Tongue (tissue), 2 donors: Measurements from ENCODE around the gene ASB18. TPM values are rescaled to one million over a fixed set of nuclear protein-coding genes. Genes with fewer than 3 reads are reported as not detected.
"Not testable (repeated sequence)": the region's sequence is repeated elsewhere in the genome, so short reads cannot be mapped to it uniquely, and the experiment has no call there.

ENCODE experiments used
- DNase-seq: peaks from one replicate; pipeline ENCODE4 v3.0.0-alpha.2; 2015
- total RNA-seq: library from RNA; depleted of rRNA; stranded (reverse); fragments of >200 nt; gene quantifications from one replicate; pipeline ENCODE4 v1.2.3, GENCODE V29; 2014

The ASB18 gene
- total RNA-seq, 1 donor from 2014 or later: 3.5 TPM

DNA sequence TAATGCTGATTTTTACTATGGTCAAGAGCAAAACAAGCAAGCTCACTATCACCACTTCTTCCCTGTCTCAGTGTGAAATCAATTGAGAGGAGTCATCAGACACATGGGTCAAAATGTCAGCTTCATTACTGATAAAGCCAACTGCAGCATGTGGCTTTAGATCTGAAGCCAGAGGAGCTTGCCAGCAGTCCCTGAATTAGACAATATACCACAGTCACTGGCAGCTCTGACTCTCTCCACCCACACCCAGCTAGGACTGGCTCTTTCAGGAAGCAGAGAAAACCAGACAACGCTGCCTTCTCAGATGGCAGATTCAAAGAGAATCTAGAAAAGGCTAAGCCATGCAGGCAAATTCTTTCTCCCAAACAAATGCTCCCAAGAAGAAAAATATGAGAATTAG is 20.0 kb upstream of the ASB18 start:
- no peak for DNase-seq

DNA sequence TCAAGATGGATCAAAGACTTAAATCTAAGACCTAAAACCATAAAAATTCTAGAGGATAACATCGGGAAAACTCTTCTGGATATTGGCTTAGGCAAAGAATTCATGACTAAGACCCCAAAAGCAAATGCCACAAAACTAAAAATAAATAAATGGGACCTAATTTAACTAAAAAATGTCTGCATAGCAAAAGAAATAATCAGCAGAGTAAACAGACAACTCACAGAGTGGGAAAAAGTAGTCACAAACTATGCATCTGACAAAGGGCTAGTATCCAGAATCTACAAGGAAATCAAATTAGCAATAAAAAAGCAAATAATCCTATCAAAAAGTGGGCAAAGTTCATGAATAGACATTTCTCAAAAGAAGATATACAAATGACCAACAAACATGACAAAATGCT is 18.2 kb upstream of the ASB18 start:
- no peak for DNase-seq

DNA sequence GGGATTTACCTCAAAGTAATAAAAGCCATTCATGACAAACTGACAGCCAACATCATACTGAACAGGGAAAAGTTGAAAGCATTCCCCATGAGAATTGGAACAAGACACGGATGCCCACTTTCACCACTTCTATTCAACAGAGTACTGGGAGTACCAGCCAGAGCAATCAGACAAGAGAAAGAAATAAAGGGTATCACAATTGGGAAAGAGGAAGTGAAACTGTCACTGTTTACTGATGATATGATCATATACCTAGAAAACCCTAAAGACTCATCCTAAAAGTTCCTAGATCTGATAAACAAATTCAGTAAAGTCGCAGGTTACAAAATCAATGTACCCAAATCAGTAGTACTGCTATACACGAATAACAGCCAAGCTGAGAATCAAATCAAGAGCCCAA is 17.2 kb upstream of the ASB18 start:
- no peak for DNase-seq

DNA sequence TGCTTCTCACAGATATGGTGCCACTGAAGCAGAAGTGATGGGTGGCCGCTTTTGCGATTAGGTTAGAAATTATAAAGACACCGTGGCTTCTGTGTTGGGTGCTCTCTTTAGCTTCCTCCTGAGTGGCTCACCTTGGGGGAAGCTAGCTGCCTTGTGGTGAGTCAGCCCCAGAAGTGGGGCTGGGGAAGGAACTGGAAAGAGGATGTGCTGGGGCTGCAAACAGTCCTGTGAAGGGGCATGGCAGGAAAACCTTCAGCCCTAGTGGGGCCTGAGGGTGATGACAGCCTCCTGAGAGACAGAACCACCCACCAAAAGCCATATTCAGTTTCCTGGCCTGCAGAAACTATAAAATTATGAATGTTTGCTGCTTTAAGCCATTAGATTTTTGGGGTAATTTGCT is 8.9 kb upstream of the ASB18 start:
- no peak for DNase-seq

DNA sequence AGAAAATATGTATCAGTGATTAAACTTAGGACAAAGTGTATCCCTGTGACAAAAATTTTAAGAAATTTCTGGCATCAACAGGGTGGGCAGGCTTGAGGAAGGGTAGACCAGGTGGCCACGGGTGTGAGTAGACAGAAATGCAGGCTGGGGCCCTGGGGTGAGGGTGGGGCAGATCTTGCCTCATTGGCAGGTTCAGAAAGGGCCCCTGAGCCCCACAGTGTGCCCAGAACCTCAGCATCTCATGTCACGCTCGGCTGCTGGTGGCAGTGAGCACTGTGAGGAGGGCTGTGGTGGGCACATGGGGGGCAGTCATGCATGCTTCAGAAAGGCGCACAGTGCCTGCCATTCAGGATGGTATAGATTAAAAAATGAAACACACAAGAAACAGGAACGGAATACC is 7.6 kb upstream of the ASB18 start:
- DNase-seq: no peak

DNA sequence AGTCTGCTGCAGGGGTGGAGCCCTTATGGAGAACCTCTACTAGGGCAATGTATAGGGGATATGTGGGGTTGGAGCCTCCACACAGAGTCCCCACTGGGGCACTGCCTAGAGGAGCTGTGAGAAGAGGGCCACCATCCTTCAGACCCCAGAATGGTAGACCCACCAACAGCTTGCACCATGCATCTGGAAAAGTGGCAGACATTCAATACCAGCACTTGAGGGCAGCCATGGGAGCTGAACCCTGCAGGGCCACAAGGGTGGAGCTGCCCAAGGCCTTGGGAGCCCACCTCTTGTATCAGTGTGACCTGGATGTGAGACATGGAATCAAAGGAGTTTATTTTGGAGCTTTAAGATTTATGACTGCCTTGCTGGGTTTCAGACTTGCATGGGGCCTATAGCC is 5.7 kb upstream of the ASB18 start:
- not testable (repeated sequence) for DNase-seq

DNA sequence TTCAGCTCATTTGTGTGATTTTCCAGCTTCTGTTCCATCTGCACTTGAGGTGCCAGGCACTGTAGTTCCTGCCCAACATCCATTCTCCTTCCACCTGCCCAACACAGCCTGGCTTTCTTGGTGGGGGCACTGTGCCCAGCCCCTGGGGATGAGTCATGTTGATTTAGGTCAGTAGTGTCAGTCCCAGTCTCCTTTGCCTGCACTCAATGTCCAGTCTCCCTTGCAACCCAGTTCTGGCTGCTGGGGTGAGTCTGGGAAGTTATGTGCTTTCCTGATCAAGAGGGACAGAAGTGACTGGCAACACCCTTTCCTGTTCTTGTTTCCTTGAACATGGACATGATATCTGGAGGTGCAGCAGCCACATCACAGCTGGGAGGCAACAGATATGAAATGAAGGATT is 1.5 kb upstream of the ASB18 start:
- no peak for DNase-seq

DNA sequence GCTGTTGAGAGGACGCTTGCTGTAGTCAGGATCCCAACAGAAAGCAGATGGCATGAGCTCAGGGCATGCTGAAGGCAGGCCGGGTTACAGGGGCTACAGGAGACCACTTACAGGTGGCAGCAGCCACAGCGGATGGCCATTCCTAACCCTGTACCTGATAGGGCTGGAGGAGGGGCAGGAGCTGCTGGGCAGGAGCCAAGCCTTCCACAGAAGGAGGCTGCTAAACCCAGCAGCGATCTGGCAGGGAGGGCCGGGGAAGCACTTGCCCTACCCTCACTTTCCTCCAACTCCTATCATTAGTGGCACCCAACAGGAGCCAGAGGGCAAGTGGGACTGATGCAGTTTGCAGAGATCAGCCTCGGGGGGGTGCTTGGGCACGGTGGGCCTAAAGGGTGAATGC is 2.0 kb downstream of the ASB18 start:
- DNase-seq: no peak

DNA sequence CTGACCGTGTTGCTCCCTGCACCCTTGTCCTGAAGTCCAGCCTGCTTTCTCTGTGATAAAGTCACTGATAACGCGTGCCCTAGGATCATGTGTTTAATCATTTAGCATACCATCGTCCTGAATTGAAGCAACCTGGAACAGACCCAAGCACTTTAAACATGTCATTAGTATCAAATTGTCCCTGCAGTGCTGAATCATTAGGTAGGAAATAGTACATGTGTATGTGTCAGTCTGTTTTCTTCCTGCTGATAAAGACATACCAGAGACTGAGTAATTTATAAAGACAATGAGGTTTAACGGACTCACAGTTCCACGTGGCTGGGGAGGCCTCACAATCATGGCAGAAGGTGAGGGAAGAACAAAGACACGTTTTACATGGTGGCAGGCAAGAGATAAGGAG is 2.8 kb downstream of the ASB18 start:
- DNase-seq: no peak

DNA sequence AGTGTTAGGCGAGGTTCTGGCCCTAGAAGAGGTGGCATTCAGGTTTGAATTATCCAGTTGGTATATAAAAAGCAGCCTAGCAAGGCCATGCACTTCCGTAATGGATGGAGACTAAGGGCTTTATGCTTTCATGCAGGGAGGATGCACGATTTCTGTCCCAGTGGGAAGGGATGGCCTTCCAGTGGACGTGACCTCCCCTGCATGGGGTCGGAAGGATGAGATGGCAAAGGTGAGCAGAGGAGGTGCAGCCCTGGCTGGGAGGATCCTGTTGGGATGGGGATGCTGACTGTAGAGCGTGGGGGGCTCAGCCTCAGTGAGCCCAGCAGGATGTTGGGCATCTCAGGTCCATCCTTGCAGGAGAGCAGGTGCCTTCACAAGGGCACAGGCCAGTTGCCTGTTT is 4.8 kb downstream of the ASB18 start:
- DNase-seq: no peak

DNA sequence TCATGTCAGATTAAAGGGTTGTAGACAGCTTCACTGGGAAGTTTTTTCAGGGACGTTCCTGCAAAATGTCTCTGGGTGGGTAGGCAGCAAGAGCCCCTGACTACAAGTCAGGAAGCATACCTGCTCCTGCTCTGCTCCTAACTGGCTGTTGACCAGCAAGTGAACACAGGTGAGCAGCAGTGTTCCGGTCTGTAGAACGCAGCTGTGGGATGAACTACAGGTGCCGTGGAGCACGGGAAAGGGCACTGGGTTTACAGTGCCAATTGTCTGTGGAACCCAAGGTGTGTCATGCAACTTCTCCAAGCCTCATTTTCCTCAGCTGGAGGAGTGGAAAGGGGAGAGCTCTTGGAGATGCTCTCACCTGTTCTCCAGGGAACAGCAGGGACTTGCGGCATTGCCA is 6.6 kb downstream of the ASB18 start:
- DNase-seq: no peak

DNA sequence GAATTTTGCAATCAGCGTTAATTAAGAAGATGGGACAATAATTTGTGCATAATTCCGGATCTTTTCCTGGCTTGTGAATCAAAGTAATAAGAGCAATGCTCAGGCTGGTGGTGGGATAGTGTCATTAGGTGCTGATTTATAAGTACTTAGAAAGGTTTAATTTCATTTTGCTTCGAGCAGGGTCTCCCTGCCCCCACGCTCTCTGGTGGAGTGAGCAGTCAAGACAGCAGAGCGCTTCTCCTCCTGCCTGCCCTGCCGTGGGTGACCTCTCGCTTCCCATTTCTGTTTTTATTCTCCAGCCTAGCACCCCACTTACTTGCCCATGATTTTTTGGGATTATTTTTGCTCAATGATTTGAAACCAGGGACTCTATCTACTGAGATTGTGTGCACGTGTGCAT is 7.1 kb downstream of the ASB18 start:
- DNase-seq: no peak

DNA sequence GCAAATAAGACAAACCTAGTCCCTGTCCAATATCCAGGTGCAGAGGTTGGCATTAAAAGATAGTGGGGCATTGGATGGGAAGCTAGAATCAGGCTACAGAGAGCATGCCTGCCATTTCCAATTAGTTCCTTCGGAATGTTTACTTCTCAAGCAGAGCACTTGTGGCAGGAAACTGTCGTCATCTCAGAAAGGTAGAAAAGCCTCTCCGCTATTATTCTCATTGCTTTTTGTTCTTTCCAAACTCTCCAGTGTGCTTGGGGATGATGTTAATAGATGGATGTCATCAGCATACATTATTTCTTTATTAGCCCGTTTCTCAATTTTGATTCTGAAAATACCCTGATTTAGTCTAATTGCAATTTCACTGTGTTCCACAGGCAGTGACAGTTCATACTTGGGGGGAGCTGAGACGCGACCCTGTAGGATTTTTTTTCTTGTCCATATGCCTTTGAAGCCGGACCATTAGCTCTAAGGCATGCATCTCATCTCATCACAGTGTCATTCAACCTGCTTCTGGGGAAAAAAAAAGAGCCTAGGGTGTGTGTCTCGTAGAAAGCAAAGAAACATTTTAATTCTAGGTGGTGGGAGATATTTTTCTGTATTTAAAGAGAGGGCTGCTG is 7.7 kb downstream of the ASB18 start:
- DNase-seq: no peak

DNA sequence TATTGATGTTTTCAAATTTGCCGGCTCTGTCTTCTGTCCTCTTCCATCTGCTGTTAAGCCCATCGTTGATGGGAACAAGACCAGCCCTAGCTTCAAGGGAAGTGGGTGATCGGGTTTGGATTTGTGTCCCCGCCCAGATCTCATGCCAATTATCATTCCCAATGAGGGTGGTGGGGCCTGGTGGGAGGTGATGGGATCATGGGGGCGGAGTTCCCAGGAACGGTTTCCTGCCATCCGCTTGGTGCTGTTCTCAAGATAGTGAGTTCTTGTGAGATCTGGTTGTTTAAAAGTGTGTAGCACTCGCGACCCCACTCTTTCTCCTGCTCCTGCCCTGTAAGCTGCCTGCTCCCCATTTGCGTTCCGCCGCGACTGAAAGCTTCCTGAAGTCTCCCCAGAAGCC is 9.5 kb downstream of the ASB18 start:
- DNase-seq: no peak

DNA sequence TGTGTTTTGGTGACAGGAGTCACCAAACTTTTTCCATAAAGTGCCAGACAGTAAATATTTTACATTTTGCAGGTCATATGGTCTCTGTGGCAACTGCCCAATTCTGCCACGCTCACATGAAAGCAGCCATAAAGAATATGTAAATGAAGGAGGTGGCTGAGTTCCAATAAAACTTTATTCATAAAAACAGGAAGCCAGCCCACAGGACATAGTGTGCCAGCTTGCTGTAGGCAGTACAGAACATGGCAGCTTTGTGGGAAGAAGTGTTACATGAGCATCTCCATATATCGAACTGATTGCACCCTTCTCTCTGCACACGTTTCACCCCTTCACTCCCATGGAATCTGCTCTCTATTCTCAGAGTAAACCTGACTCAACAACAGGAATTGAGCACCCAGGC is 10.2 kb downstream of the ASB18 start:
- no peak for DNase-seq

DNA sequence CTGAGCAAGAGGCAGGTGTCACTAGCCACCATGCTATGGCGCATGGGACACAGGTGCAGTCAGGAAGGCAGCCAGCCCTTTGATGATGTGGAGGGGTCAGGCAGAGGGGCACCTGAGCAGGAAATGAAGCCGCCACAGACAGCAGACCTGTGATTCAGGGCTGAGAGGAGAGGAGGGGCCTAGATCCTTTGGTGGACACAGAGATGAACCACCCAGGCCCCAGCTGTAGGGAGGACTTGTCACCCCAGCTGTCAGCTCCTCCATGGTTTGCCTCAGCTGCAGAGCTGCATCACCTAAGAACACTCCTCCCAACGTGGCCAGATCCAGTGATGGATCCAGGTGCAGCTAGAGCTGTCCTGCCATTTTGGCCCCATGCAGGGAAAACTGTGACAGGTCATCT is 11.6 kb downstream of the ASB18 start:
- DNase-seq: no peak

DNA sequence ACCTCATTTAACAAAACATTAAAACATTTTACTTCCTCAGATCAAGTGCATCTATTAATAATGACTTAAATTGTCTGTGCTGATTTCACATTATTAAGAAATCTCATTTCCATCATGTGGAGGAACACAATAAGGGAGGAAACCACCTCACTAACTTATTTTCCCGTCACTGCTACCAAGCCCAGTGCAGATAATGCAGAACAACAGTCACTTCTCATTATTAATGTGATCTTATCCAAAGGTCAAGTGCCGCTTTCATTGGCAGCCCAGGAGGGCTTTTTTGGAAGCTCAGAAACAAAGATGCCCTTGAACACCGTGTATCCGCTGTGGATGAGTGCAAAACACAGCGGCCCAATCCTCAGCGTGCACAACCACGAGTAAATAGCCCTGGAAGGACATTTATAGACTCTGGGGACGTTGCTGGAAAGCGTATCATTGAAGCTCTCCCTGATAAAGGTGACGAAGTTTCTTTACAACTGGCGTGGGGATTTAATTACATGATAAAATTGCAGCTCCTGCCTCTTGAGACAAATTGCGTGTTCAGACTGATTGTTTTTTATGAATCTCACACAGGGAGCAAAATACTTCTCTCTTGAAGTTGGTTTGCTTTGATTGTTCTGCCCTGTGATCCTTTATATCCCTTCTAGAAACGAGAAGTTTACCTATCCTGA is 13.2 kb downstream of the ASB18 start:
- no peak for DNase-seq

DNA sequence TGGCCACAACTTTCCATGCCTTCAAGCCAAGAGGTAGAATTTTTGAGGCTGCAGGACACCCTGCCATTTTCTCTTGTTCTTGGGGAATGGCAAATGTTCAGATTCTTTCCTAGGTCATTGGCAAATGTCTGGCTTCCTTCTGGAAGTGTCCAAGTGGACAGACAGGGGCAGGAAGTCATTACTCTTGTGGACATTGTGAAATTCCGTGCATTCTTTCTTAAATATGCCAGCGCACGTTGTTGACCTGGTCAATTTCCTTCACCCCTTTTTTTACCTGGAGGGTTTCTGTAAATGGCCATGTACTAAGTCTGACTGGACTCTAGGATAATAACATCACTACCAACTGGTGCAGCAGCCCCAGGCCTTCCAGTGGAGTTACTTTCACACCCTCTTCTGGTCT is 13.9 kb downstream of the ASB18 start:
- DNase-seq: no peak

DNA sequence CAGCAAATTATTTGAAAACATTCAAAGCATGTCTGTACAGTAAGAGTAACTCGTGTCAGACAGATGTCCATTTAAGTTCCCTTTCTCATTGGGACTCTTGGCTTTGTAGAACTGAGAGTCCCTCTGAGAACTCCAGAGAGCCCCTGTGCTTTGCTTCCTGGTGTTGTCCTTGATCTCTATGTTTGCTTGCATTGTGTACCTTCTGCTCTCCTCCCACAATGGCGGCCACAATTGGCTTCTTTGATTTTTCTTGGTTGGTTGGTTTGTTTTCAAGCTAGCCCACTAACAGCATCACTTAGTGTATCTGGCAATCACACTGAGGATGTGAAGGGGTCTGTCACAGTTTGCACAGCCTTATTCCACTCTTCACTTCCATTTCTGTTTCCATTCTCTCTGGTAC is 15.1 kb downstream of the ASB18 start:
- DNase-seq: no peak

DNA sequence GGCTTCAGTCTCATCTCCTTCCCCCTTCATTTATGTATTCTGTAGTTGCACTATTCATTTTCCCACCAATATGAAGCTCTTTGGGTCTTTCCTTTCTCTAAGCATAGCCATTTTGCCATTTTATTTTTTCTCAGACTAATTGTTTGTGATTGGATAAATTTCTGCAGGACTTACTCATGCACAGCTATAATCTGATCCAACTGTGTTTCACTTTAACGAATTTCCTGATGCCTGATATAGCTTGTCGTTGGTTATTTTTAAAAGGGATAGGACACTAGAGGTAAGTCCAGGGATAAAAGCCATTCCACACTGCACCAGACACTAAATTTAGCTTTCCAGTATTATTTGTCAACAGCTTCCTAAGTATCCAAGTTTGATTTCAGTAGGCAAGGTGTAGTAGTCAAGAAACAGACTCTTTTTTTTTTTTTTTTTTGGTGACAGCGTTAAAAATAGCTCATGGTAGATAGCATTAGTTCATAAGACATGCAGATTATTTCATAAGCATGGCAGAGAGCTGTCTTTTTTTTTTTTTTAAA is 17.4 kb downstream of the ASB18 start:
- DNase-seq: no peak

DNA sequence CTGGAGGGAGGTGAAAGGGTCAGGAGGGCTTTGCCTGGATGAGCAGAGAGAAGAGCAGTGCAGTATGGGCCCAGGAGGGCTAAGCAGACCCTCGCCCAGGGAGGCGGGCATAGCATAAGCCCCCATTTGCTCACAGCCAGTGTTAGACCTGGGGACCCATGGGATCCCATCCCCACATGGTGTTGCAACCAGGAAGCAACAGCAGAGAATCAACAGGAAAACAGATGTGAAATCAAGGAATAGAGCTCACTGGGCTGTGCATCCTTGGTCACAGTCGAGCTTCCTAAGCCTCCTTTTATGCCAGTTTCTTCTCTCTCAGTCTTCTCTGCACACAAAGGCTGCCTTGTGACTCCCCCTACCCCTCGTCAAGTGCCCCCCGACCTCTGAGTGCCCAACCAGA is 19.9 kb downstream of the ASB18 start:
- DNase-seq: no peak

DNA sequence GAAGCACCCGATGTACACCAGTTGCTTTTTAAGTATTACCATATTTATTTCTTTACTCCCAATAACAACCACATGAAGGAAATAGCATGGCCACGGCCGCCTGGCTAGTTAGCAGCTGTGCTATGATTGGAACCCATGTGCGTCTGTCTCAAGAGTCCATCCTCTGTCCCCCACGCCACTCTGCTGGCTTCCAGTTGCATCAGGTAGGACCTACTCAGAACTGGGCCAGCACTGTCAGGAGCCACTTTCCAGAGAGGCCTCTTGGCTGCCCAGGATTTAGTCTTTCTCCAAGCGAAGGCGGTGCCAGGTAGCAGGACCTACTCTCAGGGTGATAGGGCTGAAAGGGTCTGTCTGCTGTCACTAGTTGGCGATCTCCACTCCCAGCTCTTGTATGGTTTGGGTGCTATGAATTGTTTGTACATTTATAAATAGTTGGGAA is 22.1 kb downstream of the ASB18 start:
- DNase-seq: no peak

DNA sequence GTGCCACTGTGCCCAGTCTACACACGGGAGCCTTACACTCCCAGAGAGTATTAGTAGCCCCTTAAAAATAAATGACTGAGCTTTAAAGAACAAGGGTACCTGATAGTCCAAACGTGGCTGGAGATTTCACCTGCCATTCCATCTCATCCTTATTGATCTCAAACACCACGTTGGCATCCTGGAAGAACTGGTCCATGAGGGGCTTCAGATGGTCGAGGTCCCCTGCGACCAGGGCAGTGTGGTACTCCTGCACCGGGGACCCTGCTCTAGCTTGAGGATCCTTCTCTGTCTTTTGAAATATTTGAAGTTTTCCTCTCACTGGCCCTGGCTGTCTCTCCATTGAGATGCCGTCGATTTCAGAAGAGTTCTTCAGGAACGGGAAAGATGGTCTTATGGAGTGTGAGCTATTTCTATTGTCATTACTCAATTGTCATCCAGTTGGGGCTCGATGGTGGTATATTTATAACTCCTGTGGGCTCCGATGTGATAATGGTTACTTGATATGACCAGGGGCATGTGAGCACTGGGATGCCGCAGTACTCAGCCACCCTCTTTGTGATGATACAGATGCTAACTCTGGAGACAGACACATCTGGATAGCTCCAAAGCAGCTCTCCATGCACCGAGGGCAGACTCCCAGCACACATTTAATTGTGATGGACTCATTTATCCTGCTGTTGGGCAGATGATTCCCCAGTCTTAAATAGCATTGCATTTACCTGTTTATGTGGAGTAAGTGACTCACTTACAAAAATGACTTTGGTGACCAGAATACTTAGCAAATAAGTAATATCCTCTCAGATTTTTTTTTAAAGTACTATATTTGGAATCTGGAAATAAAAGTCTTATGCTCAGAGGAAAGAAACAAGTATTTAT is 22.8 kb downstream of the ASB18 start:
- no peak for DNase-seq
